Adrenal gland (tissue), 5 donors: ENCODE results near the gene PRDM16.

Experiments used
- POLR2A ChIP-seq, 2 donors: fragments of 450-650 bp; IDR thresholded peaks; one replicate each; pipeline ENCODE4 v1.6.1; 2017; ENCODE audit warnings: antibody characterized with exemption in 2 of 2, mild to moderate bottlenecking in 2 of 2, moderate library complexity in 1 of 2
- TF ChIP-seq, protein P1 (sequence below), 6 experiments: fragments of 450-650 bp in 4 of 6; fragments of 200-600 bp in 2 of 6; sonication (generic) in 1 of 6; IDR thresholded peaks; 1 replicate in 5 of 6; 2 replicates in 1 of 6; pipeline versions ENCODE4 v1.5.1 to v1.8.0; 2016 to 2021; ENCODE audit warnings: antibody characterized with exemption in 6 of 6, mild to moderate bottlenecking in 2 of 6, moderate library complexity in 1 of 6
- donor health status: DM: no; HTN: no; CAD: no.

DNA sequence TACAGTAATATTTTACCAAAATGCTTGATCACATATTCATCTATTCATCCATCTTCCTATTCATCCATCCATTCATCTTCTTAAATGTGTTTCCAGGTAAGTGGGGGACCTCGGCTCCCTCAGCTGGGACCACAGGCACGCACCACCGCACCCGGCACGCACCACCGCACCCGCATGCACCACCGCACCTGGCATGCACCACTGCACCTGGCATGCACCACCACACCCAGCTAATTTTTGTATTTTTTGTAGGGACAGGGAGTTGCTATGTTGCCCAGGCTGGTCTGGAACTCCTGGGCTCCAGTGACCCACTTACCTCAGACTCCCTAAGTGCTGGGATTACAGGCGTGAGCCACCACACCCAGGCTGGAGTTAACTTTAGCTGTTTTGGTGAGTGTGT lies 26.5 kb upstream of the PRDM16 start:
- TF ChIP-seq, protein P1, sequence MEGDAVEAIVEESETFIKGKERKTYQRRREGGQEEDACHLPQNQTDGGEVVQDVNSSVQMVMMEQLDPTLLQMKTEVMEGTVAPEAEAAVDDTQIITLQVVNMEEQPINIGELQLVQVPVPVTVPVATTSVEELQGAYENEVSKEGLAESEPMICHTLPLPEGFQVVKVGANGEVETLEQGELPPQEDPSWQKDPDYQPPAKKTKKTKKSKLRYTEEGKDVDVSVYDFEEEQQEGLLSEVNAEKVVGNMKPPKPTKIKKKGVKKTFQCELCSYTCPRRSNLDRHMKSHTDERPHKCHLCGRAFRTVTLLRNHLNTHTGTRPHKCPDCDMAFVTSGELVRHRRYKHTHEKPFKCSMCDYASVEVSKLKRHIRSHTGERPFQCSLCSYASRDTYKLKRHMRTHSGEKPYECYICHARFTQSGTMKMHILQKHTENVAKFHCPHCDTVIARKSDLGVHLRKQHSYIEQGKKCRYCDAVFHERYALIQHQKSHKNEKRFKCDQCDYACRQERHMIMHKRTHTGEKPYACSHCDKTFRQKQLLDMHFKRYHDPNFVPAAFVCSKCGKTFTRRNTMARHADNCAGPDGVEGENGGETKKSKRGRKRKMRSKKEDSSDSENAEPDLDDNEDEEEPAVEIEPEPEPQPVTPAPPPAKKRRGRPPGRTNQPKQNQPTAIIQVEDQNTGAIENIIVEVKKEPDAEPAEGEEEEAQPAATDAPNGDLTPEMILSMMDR (IDR thresholded peaks at IDR 0.05), result no peak
- TF ChIP-seq POLR2A (IDR thresholded peaks at IDR 0.05), result no peak
